ENCODE measurements around the gene NIM1K. TPM values are rescaled to one million over a fixed set of nuclear protein-coding genes. Genes with fewer than 3 reads are reported as not detected.
A peak's percentile ranks its signal among the peaks of the same experiment; 100 is the strongest.

The NIM1K gene
- total and polyA plus RNA-seq, 2 of the 13 experiments (the other 11 are each of a cell fraction or from before 2014, with no cell fraction given): 0.04 TPM; not detected in 1

DNA sequence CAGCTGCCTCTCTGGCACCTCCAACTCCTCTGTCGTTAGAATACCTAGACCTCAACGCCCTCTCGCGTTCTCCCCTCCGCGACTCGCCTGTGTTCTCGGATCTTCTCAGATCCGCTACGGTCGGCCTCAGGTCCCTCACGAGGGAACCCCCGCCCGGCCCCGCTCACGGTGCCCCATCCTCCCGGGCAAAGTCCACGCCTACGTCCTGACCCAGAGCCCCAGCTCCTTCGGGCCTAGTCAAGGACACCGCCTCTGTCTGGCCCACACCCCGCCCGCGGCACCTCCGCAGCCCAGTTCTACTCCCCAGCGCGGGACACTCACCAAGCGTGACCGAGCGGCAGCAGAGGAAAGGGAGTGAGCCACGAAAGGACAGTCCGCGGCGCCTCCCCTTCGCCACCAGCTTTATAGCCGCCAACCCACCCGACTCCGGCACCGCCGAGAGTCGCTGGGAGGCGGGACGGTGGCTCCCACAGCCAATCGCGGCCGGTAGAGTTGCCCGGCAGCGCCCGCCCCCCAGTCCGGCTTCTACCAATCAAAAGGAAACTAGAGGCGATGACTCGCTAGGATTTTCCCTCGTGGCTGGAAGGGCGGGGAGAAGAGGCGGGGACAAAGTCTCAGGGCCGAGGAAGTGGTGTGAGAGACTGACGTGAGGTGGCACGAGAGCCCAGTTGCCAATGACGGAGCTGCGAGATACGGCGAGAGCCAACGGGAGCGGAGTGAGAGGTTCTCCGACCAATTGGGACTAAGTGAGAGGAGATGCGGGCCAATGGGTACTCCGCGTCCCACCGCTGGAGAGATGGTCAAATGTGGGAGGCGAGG is 121.2 kb downstream of the NIM1K start, which contains the start of gene HMGCS1 (continued):
- TF ChIP-seq PAF1 (CRISPR knock-in tag; IDR thresholded peaks at IDR 0.05) (no peak), ISL2 (CRISPR knock-in tag; IDR thresholded peaks at IDR 0.05) (peak; percentile 57), MLLT10 (CRISPR knock-in tag; IDR thresholded peaks at IDR 0.05) (peak; percentile 80), ZNF484 (CRISPR knock-in tag; IDR thresholded peaks at IDR 0.05; ENCODE audit: borderline replicate concordance, low read depth) (no peak), ZMYM3 (CRISPR knock-in tag; IDR thresholded peaks at IDR 0.05) (no peak), ZNF24 (IDR thresholded peaks at IDR 0.05) (0 out of 2 replicates have a peak, but pooled peaks have one; percentile 56), ZNF746 (CRISPR knock-in tag; IDR thresholded peaks at IDR 0.05) (peak; percentile 28; the same call in 1 of the 2 replicates), NFYC (CRISPR knock-in tag; IDR thresholded peaks at IDR 0.05) (peak; percentile 98), ZNF124 (CRISPR knock-in tag; IDR thresholded peaks at IDR 0.05) (no peak; the same call in 1 of the 2 replicates), ZNF431 (CRISPR knock-in tag; IDR thresholded peaks at IDR 0.05; ENCODE audit: borderline replicate concordance, low read depth) (no peak; the same call in 1 of the 2 replicates), EEA1 (CRISPR knock-in tag; IDR thresholded peaks at IDR 0.05; ENCODE audit: borderline replicate concordance) (no peak)
- TF ChIP-seq, protein P1, sequence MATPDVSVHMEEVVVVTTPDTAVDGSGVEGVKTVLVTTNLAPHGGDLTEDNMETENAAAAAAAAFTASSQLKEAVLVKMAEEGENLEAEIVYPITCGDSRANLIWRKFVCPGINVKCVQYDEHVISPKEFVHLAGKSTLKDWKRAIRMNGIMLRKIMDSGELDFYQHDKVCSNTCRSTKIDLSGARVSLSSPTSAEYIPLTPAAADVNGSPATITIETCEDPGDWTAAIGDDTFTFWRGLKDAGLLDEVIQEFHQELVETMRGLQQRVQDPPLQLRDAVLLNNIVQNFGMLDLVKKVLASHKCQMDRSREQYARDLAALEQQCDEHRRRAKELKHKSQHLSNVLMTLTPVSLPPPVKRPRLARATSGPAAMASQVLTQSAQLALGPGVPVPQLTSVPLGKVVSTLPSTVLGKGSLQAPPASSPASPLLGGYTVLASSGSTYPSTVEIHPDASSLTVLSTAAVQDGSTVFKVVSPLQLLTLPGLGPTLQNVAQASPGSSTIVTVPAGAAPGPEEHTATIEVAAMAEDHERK (CRISPR knock-in tag; IDR thresholded peaks at IDR 0.05; ENCODE audit: low read depth): no peak
- TF ChIP-seq, protein P2, sequence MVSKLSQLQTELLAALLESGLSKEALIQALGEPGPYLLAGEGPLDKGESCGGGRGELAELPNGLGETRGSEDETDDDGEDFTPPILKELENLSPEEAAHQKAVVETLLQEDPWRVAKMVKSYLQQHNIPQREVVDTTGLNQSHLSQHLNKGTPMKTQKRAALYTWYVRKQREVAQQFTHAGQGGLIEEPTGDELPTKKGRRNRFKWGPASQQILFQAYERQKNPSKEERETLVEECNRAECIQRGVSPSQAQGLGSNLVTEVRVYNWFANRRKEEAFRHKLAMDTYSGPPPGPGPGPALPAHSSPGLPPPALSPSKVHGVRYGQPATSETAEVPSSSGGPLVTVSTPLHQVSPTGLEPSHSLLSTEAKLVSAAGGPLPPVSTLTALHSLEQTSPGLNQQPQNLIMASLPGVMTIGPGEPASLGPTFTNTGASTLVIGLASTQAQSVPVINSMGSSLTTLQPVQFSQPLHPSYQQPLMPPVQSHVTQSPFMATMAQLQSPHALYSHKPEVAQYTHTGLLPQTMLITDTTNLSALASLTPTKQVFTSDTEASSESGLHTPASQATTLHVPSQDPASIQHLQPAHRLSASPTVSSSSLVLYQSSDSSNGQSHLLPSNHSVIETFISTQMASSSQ (IDR thresholded peaks at IDR 0.05; ENCODE audit: low read depth): no peak
- TF ChIP-seq, protein P2 (CRISPR knock-in tag; IDR thresholded peaks at IDR 0.05; ENCODE audit: borderline replicate concordance): no peak; the same call in 1 of the 2 replicates
- TF ChIP-seq, protein P3, sequence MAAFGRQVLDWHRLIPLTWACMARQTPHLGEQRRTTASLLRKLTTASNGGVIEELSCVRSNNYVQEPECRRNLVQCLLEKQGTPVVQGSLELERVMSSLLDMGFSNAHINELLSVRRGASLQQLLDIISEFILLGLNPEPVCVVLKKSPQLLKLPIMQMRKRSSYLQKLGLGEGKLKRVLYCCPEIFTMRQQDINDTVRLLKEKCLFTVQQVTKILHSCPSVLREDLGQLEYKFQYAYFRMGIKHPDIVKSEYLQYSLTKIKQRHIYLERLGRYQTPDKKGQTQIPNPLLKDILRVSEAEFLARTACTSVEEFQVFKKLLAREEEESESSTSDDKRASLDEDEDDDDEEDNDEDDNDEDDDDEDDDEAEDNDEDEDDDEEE (CRISPR knock-in tag; IDR thresholded peaks at IDR 0.05): 0 out of 2 replicates have a peak, but pooled peaks have one; percentile 74
- TF ChIP-seq, protein P4, sequence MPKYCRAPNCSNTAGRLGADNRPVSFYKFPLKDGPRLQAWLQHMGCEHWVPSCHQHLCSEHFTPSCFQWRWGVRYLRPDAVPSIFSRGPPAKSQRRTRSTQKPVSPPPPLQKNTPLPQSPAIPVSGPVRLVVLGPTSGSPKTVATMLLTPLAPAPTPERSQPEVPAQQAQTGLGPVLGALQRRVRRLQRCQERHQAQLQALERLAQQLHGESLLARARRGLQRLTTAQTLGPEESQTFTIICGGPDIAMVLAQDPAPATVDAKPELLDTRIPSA (CRISPR knock-in tag; IDR thresholded peaks at IDR 0.05; ENCODE audit: borderline replicate concordance): peak; percentile 92; the same call in 1 of the 2 replicates
- TF ChIP-seq, protein P5, sequence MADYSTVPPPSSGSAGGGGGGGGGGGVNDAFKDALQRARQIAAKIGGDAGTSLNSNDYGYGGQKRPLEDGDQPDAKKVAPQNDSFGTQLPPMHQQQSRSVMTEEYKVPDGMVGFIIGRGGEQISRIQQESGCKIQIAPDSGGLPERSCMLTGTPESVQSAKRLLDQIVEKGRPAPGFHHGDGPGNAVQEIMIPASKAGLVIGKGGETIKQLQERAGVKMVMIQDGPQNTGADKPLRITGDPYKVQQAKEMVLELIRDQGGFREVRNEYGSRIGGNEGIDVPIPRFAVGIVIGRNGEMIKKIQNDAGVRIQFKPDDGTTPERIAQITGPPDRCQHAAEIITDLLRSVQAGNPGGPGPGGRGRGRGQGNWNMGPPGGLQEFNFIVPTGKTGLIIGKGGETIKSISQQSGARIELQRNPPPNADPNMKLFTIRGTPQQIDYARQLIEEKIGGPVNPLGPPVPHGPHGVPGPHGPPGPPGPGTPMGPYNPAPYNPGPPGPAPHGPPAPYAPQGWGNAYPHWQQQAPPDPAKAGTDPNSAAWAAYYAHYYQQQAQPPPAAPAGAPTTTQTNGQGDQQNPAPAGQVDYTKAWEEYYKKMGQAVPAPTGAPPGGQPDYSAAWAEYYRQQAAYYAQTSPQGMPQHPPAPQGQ (CRISPR knock-in tag; IDR thresholded peaks at IDR 0.05; ENCODE audit: borderline replicate concordance): no peak
- TF ChIP-seq, protein P6, sequence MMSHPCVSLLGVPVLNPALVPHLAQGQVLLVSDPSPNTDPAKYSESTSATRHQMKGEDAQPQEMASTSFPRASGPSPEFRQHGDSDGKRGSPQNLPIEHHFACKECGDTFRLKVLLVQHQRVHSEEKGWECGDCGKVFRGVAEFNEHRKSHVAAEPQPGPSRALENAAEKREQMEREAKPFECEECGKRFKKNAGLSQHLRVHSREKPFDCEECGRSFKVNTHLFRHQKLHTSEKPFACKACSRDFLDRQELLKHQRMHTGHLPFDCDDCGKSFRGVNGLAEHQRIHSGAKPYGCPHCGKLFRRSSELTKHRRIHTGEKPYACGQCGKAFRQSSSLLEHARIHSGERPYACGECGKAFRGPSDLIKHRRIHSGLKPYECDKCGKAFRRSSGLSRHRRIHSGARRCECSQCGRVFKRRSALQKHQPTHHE (CRISPR knock-in tag; IDR thresholded peaks at IDR 0.05; ENCODE audit: borderline replicate concordance): no peak
